BLaER1 treated with 17β-estradiol and CSF1 and Interleukin-3, amounts not matched to agents 10 nM and 100 nM (cell line): ENCODE data around the gene ISOC2.
A peak's percentile ranks its signal among the peaks of the same experiment; 100 is the strongest.

Source experiments
- H3K27ac ChIP-seq, 11 experiments: shearing (Covaris generic); formaldehyde crosslinking; 2 replicates each; pipeline ENCODE4 v1.8.1; 2022
- H3K27me3 ChIP-seq, 11 experiments: shearing (Covaris generic); formaldehyde crosslinking; 2 replicates each; pipeline ENCODE4 v1.8.1; 2022
- H3K36me3 ChIP-seq, 11 experiments: shearing (Covaris generic); formaldehyde crosslinking; 2 replicates each; pipeline ENCODE4 v1.8.1; 2022
- H3K4me1 ChIP-seq, 10 experiments: shearing (Covaris generic); formaldehyde crosslinking; 2 replicates each; pipeline ENCODE4 v1.8.1; 2022
- H3K4me2 ChIP-seq, 11 experiments: shearing (Covaris generic); formaldehyde crosslinking; 2 replicates each; pipeline ENCODE4 v1.8.1; 2022
- H3K4me3 ChIP-seq, 10 experiments: shearing (Covaris generic); formaldehyde crosslinking; 2 replicates each; pipeline ENCODE4 v1.8.1; 2022
- H3K9ac ChIP-seq, 11 experiments: shearing (Covaris generic); formaldehyde crosslinking; 2 replicates each; pipeline ENCODE4 v1.8.1; 2022
- H3K9me3 ChIP-seq, 11 experiments: shearing (Covaris generic); formaldehyde crosslinking; replicated peaks in 1 of 11; 2 replicates each; pipeline ENCODE4 v1.8.1; 2022
- H4K20me1 ChIP-seq, 11 experiments: shearing (Covaris generic); formaldehyde crosslinking; 2 replicates each; pipeline ENCODE4 v1.8.1; 2022
- Cebpa-rat ChIP-seq, 11 experiments: shearing (Covaris generic); IDR thresholded peaks; 2 replicates each; pipeline ENCODE4 v1.8.1; 2022

The ISOC2 gene

GRCh38 chr19:55439052-55439451, 22.4 kb downstream of the ISOC2 start:
- no peak overlapping the region for H3K9ac ChIP-seq

DNA sequence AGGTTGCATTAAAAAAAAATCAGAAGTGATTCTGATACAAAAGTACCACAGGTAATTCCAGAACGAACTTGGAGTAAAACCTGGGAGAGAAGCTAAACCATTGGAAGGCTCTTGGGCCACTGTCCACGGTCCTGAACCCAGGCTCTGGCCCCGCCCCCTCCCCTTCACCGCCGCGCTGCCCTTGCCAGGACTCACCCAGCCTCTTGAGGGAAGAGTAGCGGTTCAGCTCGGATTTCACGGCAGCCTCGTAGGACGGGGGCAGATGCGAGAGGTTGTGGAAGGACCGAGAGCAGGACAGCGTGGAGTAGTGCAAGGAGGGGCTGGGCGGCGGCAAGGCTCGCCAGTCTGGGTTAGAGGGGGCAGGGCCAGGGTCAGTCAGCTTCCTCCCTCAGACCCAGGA, 24.0 kb downstream of the ISOC2 start:
- peaks cover 0 to 34% (median 4%) of the 10 kb centered on the region in 11 experiments; a peak in 9 of 22 replicates for H4K20me1 ChIP-seq
- no peak overlapping the region for H3K27ac ChIP-seq
- H3K4me3 ChIP-seq, result no peak overlapping the region
- peaks cover 0 to 22% (median 17%) of the 10 kb centered on the region in 10 experiments; a peak in 15 of 20 replicates for H3K4me1 ChIP-seq
- peaks cover 52 to 79% (median 70%) of the 10 kb centered on the region in 11 experiments for H3K27me3 ChIP-seq
- TF ChIP-seq Cebpa-rat (IDR thresholded peaks at IDR 0.05), result no peak
- no peaks in the 10 kb centered on the region for H3K36me3 ChIP-seq
- peak overlapping the region in 5 of 11 experiments; percentile 12 to 59 (median 15); a peak in 5 of 22 replicates for H3K4me2 ChIP-seq
- H3K9me3 ChIP-seq, result peaks cover 0 to 32% (median 5%) of the 10 kb centered on the region in 11 experiments; a peak in 9 of 22 replicates
- H3K9ac ChIP-seq, result no peak overlapping the region

More at GRCh38 chr19:55439052-55439451, 22.4 kb downstream of the ISOC2 start:
- H3K4me1 ChIP-seq, result peaks cover 0 to 22% (median 17%) of the 10 kb centered on the region in 10 experiments; a peak in 15 of 20 replicates
- peaks cover 68 to 96% (median 87%) of the 10 kb centered on the region in 11 experiments for H3K27me3 ChIP-seq
- no peaks in the 10 kb centered on the region for H3K36me3 ChIP-seq
- H3K27ac ChIP-seq, result no peak overlapping the region
- no peak overlapping the region for H3K4me2 ChIP-seq
- peaks cover 0 to 17% (median 0%) of the 10 kb centered on the region in 11 experiments; a peak in 4 of 22 replicates for H3K9me3 ChIP-seq
- no peak for TF ChIP-seq Cebpa-rat (IDR thresholded peaks at IDR 0.05)
- no peak overlapping the region for H3K4me3 ChIP-seq
- H4K20me1 ChIP-seq, result peaks cover 0 to 34% (median 4%) of the 10 kb centered on the region in 11 experiments; a peak in 9 of 22 replicates

DNA sequence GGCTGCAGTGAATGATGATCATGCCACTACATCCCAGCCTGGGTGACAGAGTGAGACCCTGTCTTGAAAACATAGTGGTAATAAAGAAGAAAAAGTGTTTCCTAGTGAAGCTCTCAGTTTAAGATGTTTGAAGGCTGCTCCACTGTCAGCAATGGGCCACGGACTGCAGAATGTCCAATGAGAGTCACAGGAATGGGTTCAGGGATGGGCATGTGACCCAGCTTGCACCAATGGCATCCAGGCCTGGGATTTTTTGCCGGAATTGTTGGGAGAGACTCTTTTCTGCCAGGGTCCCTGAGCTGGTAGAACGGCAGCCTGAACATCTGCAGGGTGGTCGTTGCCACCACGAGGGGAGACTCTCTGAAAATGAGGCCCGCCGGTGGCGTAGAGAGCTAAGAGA, 24.6 kb downstream of the ISOC2 start:
- Histone ChIP-seq H3K27me3 (peaks cover 46 to 73% (median 64%) of the 10 kb centered on the region in 11 experiments), H3K4me2 (no peak overlapping the region), H3K4me1 (peaks cover 0 to 19% (median 15%) of the 10 kb centered on the region in 10 experiments; a peak in 15 of 20 replicates), H3K9ac (no peak overlapping the region), H3K27ac (no peak overlapping the region), H3K9me3 (peaks cover 0 to 38% (median 5%) of the 10 kb centered on the region in 11 experiments; a peak in 12 of 22 replicates), H3K4me3 (no peak overlapping the region), H4K20me1 (peaks cover 0 to 31% (median 4%) of the 10 kb centered on the region in 11 experiments; a peak in 9 of 22 replicates), H3K36me3 (no peaks in the 10 kb centered on the region)
- TF ChIP-seq Cebpa-rat (IDR thresholded peaks at IDR 0.05), result no peak

- H3K27me3 ChIP-seq, result peaks cover 28 to 55% (median 46%) of the 10 kb centered on the region in 11 experiments
- H3K4me1 ChIP-seq, result peaks cover 0 to under 1% (median 0%) of the 10 kb centered on the region in 10 experiments; a peak in 2 of 20 replicates
- no peaks in the 10 kb centered on the region for H3K36me3 ChIP-seq
- no peak overlapping the region for H3K27ac ChIP-seq
- H3K4me3 ChIP-seq, result no peak overlapping the region
- no peak overlapping the region for H3K4me2 ChIP-seq
- no peak overlapping the region for H3K9ac ChIP-seq
- TF ChIP-seq Cebpa-rat (IDR thresholded peaks at IDR 0.05), result no peak
- H4K20me1 ChIP-seq, result peaks cover 0 to 17% (median 0%) of the 10 kb centered on the region in 11 experiments; a peak in 4 of 22 replicates
- peaks cover 8 to 50% (median 17%) of the 10 kb centered on the region in 11 experiments; a peak in 21 of 22 replicates for H3K9me3 ChIP-seq
Observed at GRCh38 chr19:55435020-55435419, 26.4 kb downstream of the ISOC2 start.

DNA sequence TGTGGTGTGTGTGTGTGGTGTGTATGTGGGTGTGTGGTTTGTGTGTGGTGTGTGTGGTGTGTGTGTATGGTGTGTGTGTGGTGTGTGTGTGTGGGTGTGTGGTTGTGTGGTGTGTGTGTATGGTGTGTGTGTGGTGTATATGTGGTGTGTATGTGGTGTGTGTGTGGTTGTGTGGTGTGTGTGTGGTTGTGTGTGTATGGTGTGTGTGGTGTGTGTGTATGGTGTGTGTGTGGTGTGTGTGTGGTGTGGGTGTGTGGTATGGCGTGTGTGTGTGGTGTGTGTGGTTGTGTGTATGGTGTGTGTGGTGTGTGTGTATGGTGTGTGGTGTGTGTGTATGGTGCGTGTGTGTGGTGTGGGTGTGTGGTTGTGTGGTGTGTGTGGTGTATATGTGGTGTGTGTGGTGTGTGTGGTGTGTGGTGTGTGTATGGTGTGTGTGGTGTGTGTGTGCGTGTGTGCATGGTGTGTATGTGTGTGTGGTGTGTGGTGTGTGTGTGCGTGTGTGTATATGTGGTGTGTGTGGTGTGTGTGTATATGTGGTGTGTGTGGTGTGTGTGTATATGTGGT, 27.0 kb downstream of the ISOC2 start:
- Histone ChIP-seq H3K9me3 (peaks cover 8 to 52% (median 17%) of the 10 kb centered on the region in 11 experiments; a peak in 21 of 22 replicates), H3K9ac (no peak overlapping the region), H3K4me2 (no peak overlapping the region), H3K4me1 (no peaks in the 10 kb centered on the region; a peak in 1 of 20 replicates), H3K27ac (no peak overlapping the region), H4K20me1 (peaks cover 0 to 15% (median 0%) of the 10 kb centered on the region in 11 experiments; a peak in 4 of 22 replicates), H3K36me3 (no peaks in the 10 kb centered on the region), H3K4me3 (no peak overlapping the region), H3K27me3 (peaks cover 22 to 49% (median 40%) of the 10 kb centered on the region in 11 experiments)
- TF ChIP-seq Cebpa-rat (IDR thresholded peaks at IDR 0.05), result no peak

DNA sequence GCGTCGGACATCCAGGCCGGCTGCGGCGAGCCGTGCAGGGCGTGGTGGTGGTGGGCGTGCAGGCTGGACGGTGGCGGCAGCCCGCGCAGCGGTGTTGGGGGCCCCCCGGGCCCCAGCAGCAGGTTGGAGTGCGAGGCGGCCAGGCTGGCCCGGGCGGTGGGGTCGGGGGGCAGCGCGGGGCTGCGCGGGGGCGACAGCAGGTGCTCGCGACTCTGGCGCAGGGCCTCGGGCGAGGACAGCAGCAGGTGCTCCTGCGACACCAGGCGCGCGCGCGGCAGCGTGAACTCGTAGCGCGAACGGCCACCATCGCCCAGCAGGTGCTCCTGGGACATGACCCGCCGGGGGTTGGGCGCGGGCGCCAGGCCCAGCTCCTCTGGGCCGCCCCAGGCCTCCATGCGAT, 28.1 kb downstream of the ISOC2 start:
- H3K9ac ChIP-seq, result no peak overlapping the region
- H3K36me3 ChIP-seq, result no peaks in the 10 kb centered on the region
- peaks cover 0 to 11% (median 0%) of the 10 kb centered on the region in 11 experiments; a peak in 2 of 22 replicates for H4K20me1 ChIP-seq
- no peak for TF ChIP-seq Cebpa-rat (IDR thresholded peaks at IDR 0.05)
- peaks cover 8 to 47% (median 17%) of the 10 kb centered on the region in 11 experiments; a peak in 21 of 22 replicates for H3K9me3 ChIP-seq
- no peak overlapping the region for H3K4me2 ChIP-seq
- peaks cover 11 to 44% (median 29%) of the 10 kb centered on the region in 11 experiments for H3K27me3 ChIP-seq
- no peak overlapping the region for H3K4me3 ChIP-seq
- no peak overlapping the region for H3K27ac ChIP-seq
- H3K4me1 ChIP-seq, result no peaks in the 10 kb centered on the region; a peak in 1 of 20 replicates

GRCh38 chr19:55432241-55432959, 29.0 kb downstream of the ISOC2 start:
- TF ChIP-seq Cebpa-rat (IDR thresholded peaks at IDR 0.05), result no peak
- no peak overlapping the region for H3K9ac ChIP-seq

GRCh38 chr19:55431183-55431582, 30.3 kb downstream of the ISOC2 start:
- H3K4me3 ChIP-seq, result no peak overlapping the region
- H3K4me1 ChIP-seq, result no peaks in the 10 kb centered on the region; a peak in 1 of 20 replicates
- peaks cover 8 to 47% (median 17%) of the 10 kb centered on the region in 11 experiments; a peak in 21 of 22 replicates for H3K9me3 ChIP-seq
- H3K27ac ChIP-seq, result no peak overlapping the region
- 0 out of 22 replicates have a peak, but pooled peaks cover 0 to under 1% (median 0%) of the 10 kb centered on the region in 11 experiments for H4K20me1 ChIP-seq
- no peaks in the 10 kb centered on the region for H3K36me3 ChIP-seq
- TF ChIP-seq Cebpa-rat (IDR thresholded peaks at IDR 0.05), result no peak
- no peak overlapping the region for H3K9ac ChIP-seq
- H3K4me2 ChIP-seq, result no peak overlapping the region
- H3K27me3 ChIP-seq, result peaks cover 0 to 22% (median 9%) of the 10 kb centered on the region in 11 experiments; a peak in 14 of 22 replicates

More at GRCh38 chr19:55432241-55432959, 29.0 kb downstream of the ISOC2 start:
- H3K4me2 ChIP-seq, result no peak overlapping the region
- no peaks in the 10 kb centered on the region for H3K36me3 ChIP-seq
- no peaks in the 10 kb centered on the region; a peak in 1 of 20 replicates for H3K4me1 ChIP-seq
- H3K4me3 ChIP-seq, result no peak overlapping the region
- H3K27ac ChIP-seq, result no peak overlapping the region
- peaks cover 8 to 47% (median 17%) of the 10 kb centered on the region in 11 experiments; a peak in 21 of 22 replicates for H3K9me3 ChIP-seq
- H4K20me1 ChIP-seq, result peaks cover 0 to 11% (median 0%) of the 10 kb centered on the region in 11 experiments; a peak in 1 of 22 replicates
- H3K27me3 ChIP-seq, result peaks cover 7 to 35% (median 20%) of the 10 kb centered on the region in 11 experiments; a peak in 19 of 22 replicates
